Activated CD4-positive, alpha-beta T cell treated with anti-CD3 and anti-CD28 coated beads, Interleukin-2, amount 10 ng/mL, durations not matched to agents 7 days and 5 days (primary cell): Measurements from ENCODE around the gene DDX19B. TPM values are rescaled to one million over a fixed set of nuclear protein-coding genes. Genes with fewer than 3 reads are reported as not detected.

ENCODE experiments used
- total RNA-seq, 2 experiments: library from RNA; stranded (reverse); gene quantifications; one replicate each; pipeline ENCODE4 v1.2.3, GENCODE V29; 2021

DDX19B gene
- total RNA-seq, 2 experiments from 2014 or later: 29.0 to 29.9 TPM

Other genes starting within 250 kb of the DDX19B start
- 10 to 100 TPM; 34.3 to 36.2 TPM for gene PDPR, start 184.9 kb upstream of the DDX19B start, total RNA-seq
- gene CLEC18C, start 125.4 kb upstream of the DDX19B start, total RNA-seq: under 1 TPM; 0.40 to 0.64 TPM
- 10 to 100 TPM; 26.3 to 27.4 TPM for gene EXOSC6, start 47.2 kb upstream of the DDX19B start, total RNA-seq
- gene AARS1, start 9.7 kb upstream of the DDX19B start, total RNA-seq: 10 to 100 TPM; 97.4 to 99.8 TPM
- gene DDX19A, start 47.7 kb downstream of the DDX19B start, total RNA-seq: 10 to 100 TPM; 36.6 to 36.9 TPM
- gene ST3GAL2, start 139.9 kb downstream of the DDX19B start, total RNA-seq: 10 to 100 TPM; 24.5 to 25.6 TPM
- gene FCSK, start 155.4 kb downstream of the DDX19B start, total RNA-seq: 10 to 100 TPM; 16.8 to 18.8 TPM
- gene COG4, start 224.4 kb downstream of the DDX19B start, total RNA-seq: 10 to 100 TPM; 59.8 to 70.8 TPM
- 100 to 1,000 TPM; 369 to 376 TPM for gene SF3B3, start 224.6 kb downstream of the DDX19B start, total RNA-seq